ENCODE measurements around the gene RAD54L2. TPM values are rescaled to one million over a fixed set of nuclear protein-coding genes. Genes with fewer than 3 reads are reported as not detected.

Gene RAD54L2
- total and polyA plus RNA-seq, 9 of the 15 experiments (the other 6 are each of a cell fraction or from before 2014, with no cell fraction given), result 1.3 to 12.2 (median 5.4) TPM

DNA sequence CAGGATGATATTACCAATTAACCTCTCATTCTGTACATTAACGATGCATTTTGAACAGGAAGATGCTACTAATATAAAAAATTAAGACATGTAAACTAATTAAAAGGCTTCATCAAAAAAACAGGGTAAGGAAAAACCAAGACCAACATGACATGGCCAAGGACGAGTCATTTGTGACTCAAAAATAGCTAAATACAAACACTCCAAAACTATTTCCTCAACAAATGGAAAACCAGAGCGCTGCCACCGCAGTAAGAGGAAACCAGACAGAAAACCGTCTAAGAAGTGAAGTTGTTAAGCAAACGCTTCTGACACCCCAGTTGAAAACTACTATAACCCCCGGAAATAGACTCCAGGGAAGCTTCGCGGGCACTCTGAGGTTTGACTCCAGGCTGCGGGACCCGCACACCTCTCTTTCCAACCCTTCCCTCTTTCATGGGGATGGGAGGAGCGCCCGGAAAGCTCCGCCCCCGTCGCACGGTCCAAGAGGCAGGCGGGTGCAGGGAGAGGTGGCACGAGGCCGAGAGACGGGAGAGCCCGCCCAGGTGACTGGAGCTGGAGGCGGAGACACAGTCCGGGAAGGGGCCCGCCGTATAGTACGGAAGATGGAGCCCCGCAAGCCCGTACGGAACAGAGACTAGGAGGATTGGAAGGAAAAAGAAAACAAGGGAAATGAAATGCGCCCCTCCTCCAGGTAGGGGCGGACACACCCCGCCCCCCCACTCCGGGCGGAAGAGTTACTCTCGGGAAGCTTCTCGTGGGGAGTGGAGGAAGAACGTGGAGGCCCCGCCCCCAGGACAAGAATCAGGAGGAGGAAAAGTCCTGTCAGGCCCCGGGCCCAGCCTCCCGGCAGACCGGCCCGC, 39.4 kb upstream of the RAD54L2 start (continued):
- TF ChIP-seq, protein P1, sequence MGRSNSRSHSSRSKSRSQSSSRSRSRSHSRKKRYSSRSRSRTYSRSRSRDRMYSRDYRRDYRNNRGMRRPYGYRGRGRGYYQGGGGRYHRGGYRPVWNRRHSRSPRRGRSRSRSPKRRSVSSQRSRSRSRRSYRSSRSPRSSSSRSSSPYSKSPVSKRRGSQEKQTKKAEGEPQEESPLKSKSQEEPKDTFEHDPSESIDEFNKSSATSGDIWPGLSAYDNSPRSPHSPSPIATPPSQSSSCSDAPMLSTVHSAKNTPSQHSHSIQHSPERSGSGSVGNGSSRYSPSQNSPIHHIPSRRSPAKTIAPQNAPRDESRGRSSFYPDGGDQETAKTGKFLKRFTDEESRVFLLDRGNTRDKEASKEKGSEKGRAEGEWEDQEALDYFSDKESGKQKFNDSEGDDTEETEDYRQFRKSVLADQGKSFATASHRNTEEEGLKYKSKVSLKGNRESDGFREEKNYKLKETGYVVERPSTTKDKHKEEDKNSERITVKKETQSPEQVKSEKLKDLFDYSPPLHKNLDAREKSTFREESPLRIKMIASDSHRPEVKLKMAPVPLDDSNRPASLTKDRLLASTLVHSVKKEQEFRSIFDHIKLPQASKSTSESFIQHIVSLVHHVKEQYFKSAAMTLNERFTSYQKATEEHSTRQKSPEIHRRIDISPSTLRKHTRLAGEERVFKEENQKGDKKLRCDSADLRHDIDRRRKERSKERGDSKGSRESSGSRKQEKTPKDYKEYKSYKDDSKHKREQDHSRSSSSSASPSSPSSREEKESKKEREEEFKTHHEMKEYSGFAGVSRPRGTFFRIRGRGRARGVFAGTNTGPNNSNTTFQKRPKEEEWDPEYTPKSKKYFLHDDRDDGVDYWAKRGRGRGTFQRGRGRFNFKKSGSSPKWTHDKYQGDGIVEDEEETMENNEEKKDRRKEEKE (IDR thresholded peaks at IDR 0.05; ENCODE audit: borderline replicate concordance in 1 of 2, control insufficient read depth in 1 of 2, low read depth in 2 of 2, low read length in 1 of 2), result peak in 1 of 2 experiments; percentile 28; a peak in 1 of 4 replicates
- TF ChIP-seq KAT7 (CRISPR knock-in tag; IDR thresholded peaks at IDR 0.05; ENCODE audit: borderline replicate concordance) (no peak), ARNT (IDR thresholded peaks at IDR 0.05) (peak in 1 of 2 experiments; percentile 48; a peak in 1 of 4 replicates), CHCHD3 (CRISPR knock-in tag; IDR thresholded peaks at IDR 0.05) (no peak), SAFB (IDR thresholded peaks at IDR 0.05; ENCODE audit: borderline replicate concordance, low read depth, low read length) (no peak), HNRNPL (IDR thresholded peaks at IDR 0.05; ENCODE audit: low read depth, low read length) (no peak), L3MBTL2 (IDR thresholded peaks at IDR 0.05) (peak; percentile 48), ZNF12 (CRISPR knock-in tag; IDR thresholded peaks at IDR 0.05) (no peak), TCF7L2 (IDR thresholded peaks at IDR 0.05; ENCODE audit: low read depth, low read length) (peak; percentile 41; the same call in 1 of the 2 replicates), SRSF3 (IDR thresholded peaks at IDR 0.05; ENCODE audit: insufficient read depth, low read length) (no peak), NFATC3 (IDR thresholded peaks at IDR 0.05) (no peak), HMG20A (CRISPR knock-in tag; conservative IDR thresholded peaks at IDR 0.05) (no peak), RBFOX2 (IDR thresholded peaks at IDR 0.05; ENCODE audit: low read depth, low read length) (peak; percentile 70; the same call in 1 of the 2 replicates), HMGN3 (IDR thresholded peaks at IDR 0.05; ENCODE audit: borderline replicate concordance, extremely low read depth, insufficient read length, low read depth, low read length) (peak; percentile 22)
- TF ChIP-seq, protein P2, sequence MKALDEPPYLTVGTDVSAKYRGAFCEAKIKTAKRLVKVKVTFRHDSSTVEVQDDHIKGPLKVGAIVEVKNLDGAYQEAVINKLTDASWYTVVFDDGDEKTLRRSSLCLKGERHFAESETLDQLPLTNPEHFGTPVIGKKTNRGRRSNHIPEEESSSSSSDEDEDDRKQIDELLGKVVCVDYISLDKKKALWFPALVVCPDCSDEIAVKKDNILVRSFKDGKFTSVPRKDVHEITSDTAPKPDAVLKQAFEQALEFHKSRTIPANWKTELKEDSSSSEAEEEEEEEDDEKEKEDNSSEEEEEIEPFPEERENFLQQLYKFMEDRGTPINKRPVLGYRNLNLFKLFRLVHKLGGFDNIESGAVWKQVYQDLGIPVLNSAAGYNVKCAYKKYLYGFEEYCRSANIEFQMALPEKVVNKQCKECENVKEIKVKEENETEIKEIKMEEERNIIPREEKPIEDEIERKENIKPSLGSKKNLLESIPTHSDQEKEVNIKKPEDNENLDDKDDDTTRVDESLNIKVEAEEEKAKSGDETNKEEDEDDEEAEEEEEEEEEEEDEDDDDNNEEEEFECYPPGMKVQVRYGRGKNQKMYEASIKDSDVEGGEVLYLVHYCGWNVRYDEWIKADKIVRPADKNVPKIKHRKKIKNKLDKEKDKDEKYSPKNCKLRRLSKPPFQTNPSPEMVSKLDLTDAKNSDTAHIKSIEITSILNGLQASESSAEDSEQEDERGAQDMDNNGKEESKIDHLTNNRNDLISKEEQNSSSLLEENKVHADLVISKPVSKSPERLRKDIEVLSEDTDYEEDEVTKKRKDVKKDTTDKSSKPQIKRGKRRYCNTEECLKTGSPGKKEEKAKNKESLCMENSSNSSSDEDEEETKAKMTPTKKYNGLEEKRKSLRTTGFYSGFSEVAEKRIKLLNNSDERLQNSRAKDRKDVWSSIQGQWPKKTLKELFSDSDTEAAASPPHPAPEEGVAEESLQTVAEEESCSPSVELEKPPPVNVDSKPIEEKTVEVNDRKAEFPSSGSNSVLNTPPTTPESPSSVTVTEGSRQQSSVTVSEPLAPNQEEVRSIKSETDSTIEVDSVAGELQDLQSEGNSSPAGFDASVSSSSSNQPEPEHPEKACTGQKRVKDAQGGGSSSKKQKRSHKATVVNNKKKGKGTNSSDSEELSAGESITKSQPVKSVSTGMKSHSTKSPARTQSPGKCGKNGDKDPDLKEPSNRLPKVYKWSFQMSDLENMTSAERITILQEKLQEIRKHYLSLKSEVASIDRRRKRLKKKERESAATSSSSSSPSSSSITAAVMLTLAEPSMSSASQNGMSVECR (CRISPR knock-in tag; IDR thresholded peaks at IDR 0.05), result no peak
- TF ChIP-seq, protein P3, sequence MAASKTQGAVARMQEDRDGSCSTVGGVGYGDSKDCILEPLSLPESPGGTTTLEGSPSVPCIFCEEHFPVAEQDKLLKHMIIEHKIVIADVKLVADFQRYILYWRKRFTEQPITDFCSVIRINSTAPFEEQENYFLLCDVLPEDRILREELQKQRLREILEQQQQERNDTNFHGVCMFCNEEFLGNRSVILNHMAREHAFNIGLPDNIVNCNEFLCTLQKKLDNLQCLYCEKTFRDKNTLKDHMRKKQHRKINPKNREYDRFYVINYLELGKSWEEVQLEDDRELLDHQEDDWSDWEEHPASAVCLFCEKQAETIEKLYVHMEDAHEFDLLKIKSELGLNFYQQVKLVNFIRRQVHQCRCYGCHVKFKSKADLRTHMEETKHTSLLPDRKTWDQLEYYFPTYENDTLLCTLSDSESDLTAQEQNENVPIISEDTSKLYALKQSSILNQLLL (CRISPR knock-in tag; IDR thresholded peaks at IDR 0.05; ENCODE audit: borderline replicate concordance), result no peak

Data from K562 (cell line).